Measurements from ENCODE around the gene MEGF8. TPM values are rescaled to one million over a fixed set of nuclear protein-coding genes. Genes with fewer than 3 reads are reported as not detected.

MEGF8 gene
- total and polyA plus RNA-seq, 2 of the 8 experiments (the other 6 are each of a cell fraction or from before 2014, with no cell fraction given) = 13.0 to 23.7 TPM

DNA sequence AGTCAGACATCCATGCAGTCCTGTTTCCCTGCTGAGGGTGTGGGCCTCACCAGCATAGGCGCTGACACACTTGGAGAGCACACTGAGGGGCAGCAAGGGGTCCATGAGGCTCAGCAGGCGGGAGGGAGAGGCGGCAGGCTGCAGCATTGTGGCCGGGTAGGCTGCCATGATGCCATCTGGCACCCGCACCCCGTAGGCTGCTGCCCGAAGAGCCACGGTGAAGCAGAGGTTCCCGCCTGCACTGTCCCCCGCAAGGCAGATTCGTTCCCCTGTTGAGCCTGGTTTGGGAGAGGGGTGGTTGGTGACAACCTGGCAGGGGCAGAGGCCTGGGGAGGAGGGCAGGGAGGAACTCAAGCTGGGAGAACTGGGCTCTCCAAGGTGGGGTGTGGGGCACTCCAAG, 80.7 kb downstream of the MEGF8 start:
- WGBS, 2 experiments (ENCODE audit: extremely low coverage in 1 of 2, insufficient coverage in 1 of 2, insufficient read length in 1 of 2, insufficient replicate concordance in 2 of 2, low coverage in 1 of 2, low lambda C conversion rate in 2 of 2, missing lambda C conversion rate in 1 of 2) = 92% methylated on average over 8 of the region's 11 CpGs; no CpG with 5 or more reads in 1 of the 2 experiments
- H3K4me2 ChIP-seq (ENCODE audit: insufficient read depth in 1 of 2, low read depth in 2 of 2, low read length in 2 of 2) = no peak overlapping the region
- DNase-seq (ENCODE audit: low read depth in 1 of 2, low spot score in 2 of 2) (no peak), FAIRE-seq (no peak)
- no peaks in the 10 kb centered on the region; a peak in 3 of 8 replicates for H3K36me3 ChIP-seq (ENCODE audit: control insufficient read depth in 2 of 4, insufficient read depth in 4 of 4, low read length in 3 of 4)
- H2AK5ac ChIP-seq (ENCODE audit: low read depth, low read length) = no peak overlapping the region
- no peak overlapping the region for H3K23ac ChIP-seq (ENCODE audit: insufficient read length)
- H2BK5ac ChIP-seq (ENCODE audit: low read depth, low read length) = no peak overlapping the region; the same call in 1 of the 2 replicates
- H4K5ac ChIP-seq (ENCODE audit: insufficient read length, low read depth, low read length) = no peak overlapping the region
- peaks cover 13% of the 10 kb centered on the region; the same call in 1 of the 2 replicates for H3K23me2 ChIP-seq (ENCODE audit: low read depth, low read length)
- H4K8ac ChIP-seq (ENCODE audit: extremely low read depth, insufficient read depth, low read length) = no peak overlapping the region
- H3K18ac ChIP-seq (ENCODE audit: extremely low read depth, low read length) = no peak overlapping the region
- H2BK15ac ChIP-seq (ENCODE audit: low read length) = no peak overlapping the region
- H3K79me2 ChIP-seq (ENCODE audit: control insufficient read depth in 1 of 2, insufficient read depth in 2 of 2, low read length in 2 of 2) = no peaks in the 10 kb centered on the region
- H4K91ac ChIP-seq (replicated peaks; ENCODE audit: insufficient read length, low read length) = no peak overlapping the region
- H4K20me1 ChIP-seq (replicated peaks in 1 of 2; ENCODE audit: control insufficient read depth in 1 of 2, insufficient read depth in 2 of 2, low read length in 2 of 2) = peaks cover 16 to 27% of the 10 kb centered on the region in 2 experiments
- peaks cover 3% of the 10 kb centered on the region; the same call in 1 of the 2 replicates for H3K79me1 ChIP-seq (ENCODE audit: low read depth, low read length)
- H3K4me1 ChIP-seq (replicated peaks in 1 of 4; ENCODE audit: control insufficient read depth in 3 of 4, insufficient read depth in 4 of 4, low read length in 3 of 4) = peaks cover 1 to 8% (median 5%) of the 10 kb centered on the region in 4 experiments; a peak in 6 of 7 replicates
- H3K9me3 ChIP-seq (ENCODE audit: insufficient read depth in 2 of 2, low read depth in 1 of 2, low read length in 1 of 2) = no peaks in the 10 kb centered on the region
- H3K9ac ChIP-seq (replicated peaks in 1 of 4; ENCODE audit: extremely low read depth in 1 of 4, low read depth in 3 of 4, low read length in 3 of 4) = no peak overlapping the region
- H2BK20ac ChIP-seq (ENCODE audit: low read length) = no peak overlapping the region
- no peak overlapping the region for H2AFZ ChIP-seq (ENCODE audit: low read length)
- H3K14ac ChIP-seq (ENCODE audit: insufficient read length) = no peak overlapping the region
- no peak overlapping the region for H3K4me3 ChIP-seq (ENCODE audit: extremely low read depth in 1 of 4, insufficient read depth in 2 of 4, low read depth in 3 of 4, low read length in 4 of 4)
- peaks cover 0 to 14% (median 10%) of the 10 kb centered on the region in 4 experiments; a peak in 5 of 7 replicates for H3K27me3 ChIP-seq (replicated peaks in 1 of 4; ENCODE audit: control insufficient read depth in 3 of 4, extremely low read depth in 1 of 4, insufficient read depth in 3 of 4, low read length in 3 of 4)
- no peak overlapping the region for H2BK12ac ChIP-seq (ENCODE audit: low read depth, low read length)
- H3K27ac ChIP-seq (ENCODE audit: low read depth, low read length) = no peak overlapping the region
- POLR2A ChIA-PET (ENCODE audit: partially characterized antibody) = interaction anchor here (1.1 to 1.4 kb wide), 3 partner anchors 10 to 18 kb away, joined by 3 to 5 read pairs (median 3); no protein-coding TSS in a partner anchor
- H3K56ac ChIP-seq (replicated peaks; ENCODE audit: insufficient read length, low read depth, low read length) = no peak overlapping the region
- CTCF ChIA-PET (ENCODE audit: partially characterized antibody) = interaction anchor here (1.0 to 6.6 kb wide), 4 partner anchors 14 to 1359 kb away, joined by 3 to 38 read pairs (median 4); no protein-coding TSS in a partner anchor
- no peak overlapping the region for H3K4ac ChIP-seq (replicated peaks; ENCODE audit: insufficient read length, low read depth, low read length)
- H2BK120ac ChIP-seq (replicated peaks; ENCODE audit: low read depth, low read length) = no peak overlapping the region
- TF ChIP-seq EGR1 (IDR thresholded peaks at IDR 0.05; ENCODE audit: borderline replicate concordance, low read depth, low read length) = no peak
- TF ChIP-seq CTBP2 (IDR thresholded peaks at IDR 0.05; ENCODE audit: borderline replicate concordance, insufficient read depth, insufficient read length, low read length) = no peak
- TF ChIP-seq TCF12 (IDR thresholded peaks at IDR 0.05; ENCODE audit: low read depth, low read length) = no peak
- TF ChIP-seq, protein P1, sequence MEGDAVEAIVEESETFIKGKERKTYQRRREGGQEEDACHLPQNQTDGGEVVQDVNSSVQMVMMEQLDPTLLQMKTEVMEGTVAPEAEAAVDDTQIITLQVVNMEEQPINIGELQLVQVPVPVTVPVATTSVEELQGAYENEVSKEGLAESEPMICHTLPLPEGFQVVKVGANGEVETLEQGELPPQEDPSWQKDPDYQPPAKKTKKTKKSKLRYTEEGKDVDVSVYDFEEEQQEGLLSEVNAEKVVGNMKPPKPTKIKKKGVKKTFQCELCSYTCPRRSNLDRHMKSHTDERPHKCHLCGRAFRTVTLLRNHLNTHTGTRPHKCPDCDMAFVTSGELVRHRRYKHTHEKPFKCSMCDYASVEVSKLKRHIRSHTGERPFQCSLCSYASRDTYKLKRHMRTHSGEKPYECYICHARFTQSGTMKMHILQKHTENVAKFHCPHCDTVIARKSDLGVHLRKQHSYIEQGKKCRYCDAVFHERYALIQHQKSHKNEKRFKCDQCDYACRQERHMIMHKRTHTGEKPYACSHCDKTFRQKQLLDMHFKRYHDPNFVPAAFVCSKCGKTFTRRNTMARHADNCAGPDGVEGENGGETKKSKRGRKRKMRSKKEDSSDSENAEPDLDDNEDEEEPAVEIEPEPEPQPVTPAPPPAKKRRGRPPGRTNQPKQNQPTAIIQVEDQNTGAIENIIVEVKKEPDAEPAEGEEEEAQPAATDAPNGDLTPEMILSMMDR (IDR thresholded peaks at IDR 0.05; ENCODE audit: control extremely low read depth in 1 of 3, insufficient read depth in 1 of 3, low read depth in 1 of 3, low read length in 3 of 3) = no peak
- no peak for TF ChIP-seq PHF8 (conservative IDR thresholded peaks at IDR 0.05; ENCODE audit: low read depth, low read length)
- no peak for TF ChIP-seq BACH1 (IDR thresholded peaks at IDR 0.05; ENCODE audit: low read length)
- TF ChIP-seq SAP30 (IDR thresholded peaks at IDR 0.05; ENCODE audit: insufficient read depth, insufficient replicate concordance, low read length) = no peak
- TF ChIP-seq KDM1A (IDR thresholded peaks at IDR 0.05; ENCODE audit: borderline replicate concordance, low read length) = no peak
- no peak for TF ChIP-seq RAD21 (IDR thresholded peaks at IDR 0.05 in 1 of 2, conservative IDR thresholded peaks at IDR 0.05 in 1 of 2; ENCODE audit: low read depth in 2 of 2, low read length in 2 of 2)
- TF ChIP-seq SIX5 (IDR thresholded peaks at IDR 0.05; ENCODE audit: low read depth, low read length) = no peak
